A204.1 (cell line): ENCODE measurements around the gene DDX24.

Source experiments
- FAIRE-seq: peaks from 2 replicates; lab custom pipeline; 2012; peaks lifted over from hg19 to GRCh38; lab: Jason Lieb, UNC

Gene DDX24

GRCh38 chr14:94031161-94031882 lies 49.7 kb downstream of the DDX24 start:
- no peak for FAIRE-seq

GRCh38 chr14:94030571-94030970 lies 50.4 kb downstream of the DDX24 start:
- no peak for FAIRE-seq

- FAIRE-seq, result no peak
Observed at GRCh38 chr14:94029671-94030203, 51.3 kb downstream of the DDX24 start.

GRCh38 chr14:94029265-94029664 lies 51.7 kb downstream of the DDX24 start:
- no peak for FAIRE-seq

- FAIRE-seq, result no peak
Observed at GRCh38 chr14:94028450-94028826, 52.6 kb downstream of the DDX24 start.

GRCh38 chr14:94027566-94028449 lies 53.2 kb downstream of the DDX24 start:
- FAIRE-seq, result no peak

- FAIRE-seq, result no peak
Observed at GRCh38 chr14:94026889-94027469, 54.0 kb downstream of the DDX24 start.

- peak; percentile 98 for FAIRE-seq
Observed at GRCh38 chr14:94026173-94026888, 54.7 kb downstream of the DDX24 start, which contains the start of gene OTUB2. Gene OTUB2 (plus strand): TSS chr14:94026340. CDS start chr14:94026538, 198 bp downstream.

- no peak for FAIRE-seq
Observed at GRCh38 chr14:94025720-94026119, 55.3 kb downstream of the DDX24 start.

- FAIRE-seq, result no peak
Observed at GRCh38 chr14:94024549-94024948, 56.5 kb downstream of the DDX24 start.

GRCh38 chr14:94022532-94023411 lies 58.2 kb downstream of the DDX24 start:
- no peak for FAIRE-seq

GRCh38 chr14:94021416-94022157 lies 59.4 kb downstream of the DDX24 start:
- FAIRE-seq, result no peak

- FAIRE-seq, result no peak
Observed at GRCh38 chr14:94021001-94021400, 60.0 kb downstream of the DDX24 start.

GRCh38 chr14:94020267-94020666 lies 60.7 kb downstream of the DDX24 start:
- FAIRE-seq, result no peak

GRCh38 chr14:94019329-94019728 lies 61.7 kb downstream of the DDX24 start:
- FAIRE-seq, result no peak

GRCh38 chr14:94018308-94018707 lies 62.7 kb downstream of the DDX24 start:
- FAIRE-seq, result no peak

- FAIRE-seq, result no peak
Observed at GRCh38 chr14:94016446-94016976, 64.5 kb downstream of the DDX24 start.

- FAIRE-seq, result no peak
Observed at GRCh38 chr14:94015223-94015622, 65.8 kb downstream of the DDX24 start.

- FAIRE-seq, result no peak
Observed at GRCh38 chr14:94014382-94014781, 66.6 kb downstream of the DDX24 start.

- no peak for FAIRE-seq
Observed at GRCh38 chr14:94011795-94012194, 69.2 kb downstream of the DDX24 start.
